Measurements from ENCODE around the gene WRNIP1.

The WRNIP1 gene

GRCh38 chr6:2765166-2765895 is at the start of gene WRNIP1:
Gene WRNIP1, plus strand, starts transcription at chr6:2765393. Its CDS starts 230 bp downstream, at chr6:2765623.
- DNase-seq = peak; percentile 100
- peak within 1 kb of the TSS; percentile 82 for H3K4me3 ChIP-seq (ENCODE audit: low read depth, low read length)

GRCh38 chr6:2715737-2716136 is 49.5 kb upstream of the WRNIP1 start:
- Histone ChIP-seq H3K36me3 (no peaks in the 10 kb centered on the region), H3K27ac (no peak overlapping the region), H3K9me3 (ENCODE audit: severe bottlenecking) (peaks cover 2% of the 10 kb centered on the region), H3K27me3 (ENCODE audit: insufficient read depth, low read depth, severe bottlenecking) (peaks cover 54% of the 10 kb centered on the region), H3K4me3 (ENCODE audit: low read depth, low read length) (no peak overlapping the region)
- no peak for TF ChIP-seq CTCF (IDR thresholded peaks at IDR 0.05; ENCODE audit: low read depth, low read length)
- no peak for DNase-seq

More at GRCh38 chr6:2765166-2765895, at the start of gene WRNIP1:
- Histone ChIP-seq H3K36me3 (peaks cover 26% of the 10 kb centered on the region), H3K9me3 (ENCODE audit: severe bottlenecking) (no peaks in the 10 kb centered on the region), H3K27me3 (ENCODE audit: insufficient read depth, low read depth, severe bottlenecking) (no peaks in the 10 kb centered on the region), H3K27ac (peak within 1 kb of the TSS; percentile 93)
- peak; percentile 89 for TF ChIP-seq CTCF (IDR thresholded peaks at IDR 0.05; ENCODE audit: low read depth, low read length)

GRCh38 chr6:2716936-2717700 is 48.1 kb upstream of the WRNIP1 start:
- no peak for TF ChIP-seq CTCF (IDR thresholded peaks at IDR 0.05; ENCODE audit: low read depth, low read length)
- Histone ChIP-seq H3K36me3 (no peaks in the 10 kb centered on the region), H3K27ac (no peak overlapping the region), H3K27me3 (ENCODE audit: insufficient read depth, low read depth, severe bottlenecking) (peaks cover 47% of the 10 kb centered on the region), H3K9me3 (ENCODE audit: severe bottlenecking) (peaks cover 5% of the 10 kb centered on the region), H3K4me3 (ENCODE audit: low read depth, low read length) (no peak overlapping the region)
- DNase-seq = no peak

GRCh38 chr6:2718334-2719092 is 46.7 kb upstream of the WRNIP1 start:
- H3K9me3 ChIP-seq (ENCODE audit: severe bottlenecking) = peaks cover 10% of the 10 kb centered on the region
- H3K27me3 ChIP-seq (ENCODE audit: insufficient read depth, low read depth, severe bottlenecking) = peaks cover 43% of the 10 kb centered on the region
- no peak overlapping the region for H3K4me3 ChIP-seq (ENCODE audit: low read depth, low read length)
- TF ChIP-seq CTCF (IDR thresholded peaks at IDR 0.05; ENCODE audit: low read depth, low read length) = no peak
- no peak for DNase-seq
- no peak overlapping the region for H3K27ac ChIP-seq
- no peaks in the 10 kb centered on the region for H3K36me3 ChIP-seq

GRCh38 chr6:2719093-2719455 is 46.1 kb upstream of the WRNIP1 start:
- Histone ChIP-seq H3K4me3 (ENCODE audit: low read depth, low read length) (no peak overlapping the region), H3K36me3 (no peaks in the 10 kb centered on the region), H3K27me3 (ENCODE audit: insufficient read depth, low read depth, severe bottlenecking) (peaks cover 43% of the 10 kb centered on the region), H3K27ac (no peak overlapping the region), H3K9me3 (ENCODE audit: severe bottlenecking) (peaks cover 10% of the 10 kb centered on the region)
- no peak for TF ChIP-seq CTCF (IDR thresholded peaks at IDR 0.05; ENCODE audit: low read depth, low read length)
- no peak for DNase-seq

Measured in WERI-Rb-1 (cell line).